Right lobe of liver (tissue), 6 donors: ENCODE measurements around the gene KIF12. TPM values are rescaled to one million over a fixed set of nuclear protein-coding genes. Genes with fewer than 3 reads are reported as not detected.
"Not testable (repeated sequence)": the region's sequence is repeated elsewhere in the genome, so short reads cannot be mapped to it uniquely, and the experiment has no call there.

ENCODE experiments used
- ATAC-seq, 4 donors: fragments of 200-7000 bp; cut with Tn5 transposase; one replicate each; pipeline ENCODE4 v1.9.1; 2020; ENCODE audit warnings: mild to moderate bottlenecking in 4 of 4, moderate library complexity in 4 of 4
- DNase-seq, 3 donors: peaks; one replicate each; pipeline ENCODE4 v3.0.0-alpha.2; 2020
- H3K27ac ChIP-seq, 3 donors: fragments of 200-600 bp; one replicate each; pipeline ENCODE4 v1.8.0; 2022
- H3K27me3 ChIP-seq, 2 donors: fragments of 200-600 bp; one replicate each; pipeline ENCODE4 v1.8.0; 2022
- H3K36me3 ChIP-seq, 4 donors: fragments of 200-600 bp; sonication (generic) in 1 of 4; one replicate each; pipeline versions ENCODE4 v1.5.1 to v1.8.0; 2017 to 2022; ENCODE audit warnings: control low read depth in 1 of 4
- H3K4me1 ChIP-seq, 4 donors: fragments of 200-600 bp; sonication (generic) in 1 of 4; one replicate each; pipeline versions ENCODE4 v1.5.1 to v1.8.0; 2017 to 2022; ENCODE audit warnings: control low read depth in 1 of 4
- H3K4me3 ChIP-seq, 3 donors: fragments of 200-600 bp; one replicate each; pipeline ENCODE4 v1.8.0; 2022
- H3K9me3 ChIP-seq, 4 donors: fragments of 200-600 bp; sonication (generic) in 1 of 4; one replicate each; pipeline versions ENCODE4 v1.5.1 to v1.8.0; 2017 to 2022; ENCODE audit warnings: control low read depth in 1 of 4
- POLR2A ChIP-seq: fragments of 450-650 bp; IDR thresholded peaks from one replicate; pipeline ENCODE4 v1.6.1; 2017; ENCODE audit warnings: antibody characterized with exemption, mild to moderate bottlenecking
- WGBS: methylation state at CpG from one replicate; pipeline ENCODE4 v1.1.6; 2018; ENCODE audit warnings: low coverage, low lambda C conversion rate; ENCODE audit not compliant: insufficient coverage; ENCODE audit errors: missing lambda C conversion rate; 5-methylcytosine and 5-hydroxymethylcytosine counted together
- intact Hi-C, 2 donors: fragments of 100-400 bp; cut with DNase I; formaldehyde crosslinking; loops; one replicate each; pipeline versions ENCODE4 v1.11.2 to v1.14.1; 2022
- total RNA-seq, 6 experiments: library from RNA; depleted of rRNA in 2 of 6; stranded (reverse); fragments of >200 nt in 2 of 6; fragmentation: NEBNext Ultra II Directional in 3 of 6; extraction: Animal tissue kit (Norgen Biotek cat#: 25700) in 3 of 6; gene quantifications; one replicate each; pipeline versions ENCODE4 v1.1.0 to v1.2.4, GENCODE V29; 2016 to 2023
- TF ChIP-seq, protein P1 (sequence below), 4 donors: fragments of 200-600 bp in 3 of 4; fragments of 450-650 bp in 1 of 4; IDR thresholded peaks; one replicate each; pipeline versions ENCODE4 v1.5.1 to v1.8.0; 2016 to 2022; ENCODE audit warnings: antibody characterized with exemption in 4 of 4, mild to moderate bottlenecking in 2 of 4
- donor health status: DM: no; HTN: yes; CAD: no.
- donor health status: DM: no; HTN: no; CAD: no.
- donor health status: DM: no; HTN: no; CAD: no.
- donor health status: DM: no; HTN: yes; CAD: no.
- donor health status: DM: no; HTN: yes; CAD: no.

Gene KIF12
- total RNA-seq, 6 experiments from 2014 or later = 3.1 to 24.3 (median 14.2) TPM

DNA sequence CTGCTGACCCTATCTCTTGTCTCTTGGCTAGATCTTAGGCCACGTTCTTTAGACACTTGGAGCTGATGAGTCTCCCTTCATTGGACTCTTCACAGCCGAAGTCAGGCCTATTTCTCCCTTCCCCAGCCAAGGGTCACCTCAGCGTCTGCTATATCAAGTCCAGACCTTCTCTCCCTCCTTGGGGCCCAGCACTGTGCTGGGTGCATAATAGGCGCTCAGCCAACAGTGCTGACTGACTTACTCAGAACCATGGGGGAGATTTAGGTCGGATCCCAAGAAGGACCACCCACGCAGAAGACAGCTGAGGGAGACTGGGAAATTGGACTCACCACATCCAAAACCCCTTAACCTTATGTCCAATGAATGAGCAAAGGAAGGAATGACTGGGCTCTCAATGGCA lies 15.4 kb downstream of the KIF12 start:
- DNase-seq (peak in 1 of 3 donors; percentile 39), ATAC-seq (no peak)
- Histone ChIP-seq H3K36me3 (no peaks in the 10 kb centered on the region), H3K27ac (no peak overlapping the region), H3K4me1 (peaks cover 0 to 36% (median 14%) of the 10 kb centered on the region in 4 donors), H3K27me3 (no peaks in the 10 kb centered on the region), H3K4me3 (no peak overlapping the region), H3K9me3 (no peaks in the 10 kb centered on the region)
- TF ChIP-seq, protein P1, sequence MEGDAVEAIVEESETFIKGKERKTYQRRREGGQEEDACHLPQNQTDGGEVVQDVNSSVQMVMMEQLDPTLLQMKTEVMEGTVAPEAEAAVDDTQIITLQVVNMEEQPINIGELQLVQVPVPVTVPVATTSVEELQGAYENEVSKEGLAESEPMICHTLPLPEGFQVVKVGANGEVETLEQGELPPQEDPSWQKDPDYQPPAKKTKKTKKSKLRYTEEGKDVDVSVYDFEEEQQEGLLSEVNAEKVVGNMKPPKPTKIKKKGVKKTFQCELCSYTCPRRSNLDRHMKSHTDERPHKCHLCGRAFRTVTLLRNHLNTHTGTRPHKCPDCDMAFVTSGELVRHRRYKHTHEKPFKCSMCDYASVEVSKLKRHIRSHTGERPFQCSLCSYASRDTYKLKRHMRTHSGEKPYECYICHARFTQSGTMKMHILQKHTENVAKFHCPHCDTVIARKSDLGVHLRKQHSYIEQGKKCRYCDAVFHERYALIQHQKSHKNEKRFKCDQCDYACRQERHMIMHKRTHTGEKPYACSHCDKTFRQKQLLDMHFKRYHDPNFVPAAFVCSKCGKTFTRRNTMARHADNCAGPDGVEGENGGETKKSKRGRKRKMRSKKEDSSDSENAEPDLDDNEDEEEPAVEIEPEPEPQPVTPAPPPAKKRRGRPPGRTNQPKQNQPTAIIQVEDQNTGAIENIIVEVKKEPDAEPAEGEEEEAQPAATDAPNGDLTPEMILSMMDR (IDR thresholded peaks at IDR 0.05) = no peak
- TF ChIP-seq POLR2A = no peak
- 92% methylated on average over 4 of the region's 6 CpGs for WGBS
- intact Hi-C loops = no loop called here

DNA sequence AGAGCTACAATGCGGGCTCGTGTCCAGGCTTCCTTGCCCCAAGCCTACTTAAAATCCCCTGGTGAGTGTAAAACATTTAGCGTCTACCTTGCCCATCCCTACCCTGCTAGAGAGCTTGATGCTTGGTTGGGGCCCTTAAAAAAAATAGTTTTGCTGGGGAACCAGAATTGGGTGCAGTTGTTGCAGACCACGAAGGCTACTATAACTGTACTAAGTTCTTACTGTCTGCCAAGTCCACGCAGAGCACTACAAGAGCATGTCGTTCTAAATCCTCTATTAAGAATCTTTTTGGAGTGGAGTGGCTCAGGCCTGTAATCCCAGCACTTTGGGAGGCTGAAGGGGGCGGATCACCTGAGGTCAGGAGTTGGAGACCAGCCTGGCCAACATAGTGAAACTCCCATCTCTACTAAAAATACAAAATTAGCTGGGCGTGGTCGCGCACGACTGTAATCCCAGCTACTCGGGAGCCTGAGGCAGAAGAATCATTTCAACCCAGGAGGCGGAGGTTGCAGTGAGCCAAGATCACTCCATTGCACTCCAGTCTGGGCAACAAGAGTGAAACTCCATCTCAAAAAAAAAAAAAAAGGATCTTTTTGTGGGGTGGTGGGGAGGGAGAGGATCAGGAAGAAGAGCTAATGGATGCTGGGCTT lies 16.2 kb downstream of the KIF12 start:
- ATAC-seq, H3K27me3 ChIP-seq, H3K36me3 ChIP-seq, DNase-seq, H3K9me3 ChIP-seq, intact Hi-C loops: not testable (repeated sequence)
- Histone ChIP-seq H3K4me3 (peak overlapping the region in 2 of 3 donors; percentile 38 to 43), H3K27ac (peak overlapping the region; percentile 21 to 88 (median 47)), H3K4me1 (peaks cover 0 to 39% (median 15%) of the 10 kb centered on the region in 4 donors)
- WGBS = 51% methylated on average over 10 of the region's 13 CpGs

DNA sequence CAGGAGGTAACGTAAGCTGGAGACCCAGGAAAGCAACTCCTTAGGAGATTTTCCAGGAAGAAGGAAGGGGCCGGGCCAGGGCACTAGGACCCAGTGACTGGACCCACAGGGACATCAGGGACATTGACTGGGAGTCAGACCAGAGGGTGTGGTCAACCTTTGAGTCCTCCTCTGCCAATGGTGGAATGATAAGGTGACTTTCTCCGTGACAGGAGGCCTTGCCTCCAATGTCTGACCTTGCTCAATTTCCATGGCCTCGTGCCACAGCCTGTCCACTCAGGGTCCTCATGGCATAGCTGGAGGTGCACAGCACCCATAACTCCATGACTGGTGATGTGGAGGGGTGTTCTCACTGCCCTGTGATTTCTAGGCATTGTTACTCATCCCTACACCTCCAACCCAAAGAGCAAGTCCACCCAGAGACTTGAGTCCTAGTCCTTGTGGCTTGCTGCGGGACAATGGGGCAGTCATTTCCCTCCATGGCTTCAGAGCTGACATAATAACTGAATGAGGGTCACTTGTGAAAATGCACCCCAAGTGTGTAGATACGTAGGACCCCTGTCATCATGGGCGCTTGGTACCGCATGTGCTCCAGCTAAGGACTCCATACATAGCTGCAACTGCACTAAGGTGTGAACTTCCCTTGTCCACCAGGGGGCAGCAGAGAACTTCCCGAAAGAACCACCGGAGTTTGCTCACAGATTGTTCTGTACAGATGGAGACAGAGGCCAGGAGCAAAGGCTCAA lies 16.9 kb downstream of the KIF12 start:
- Histone ChIP-seq H3K4me3 (peak overlapping the region in 2 of 3 donors; percentile 38 to 43), H3K4me1 (peaks cover 0 to 39% (median 15%) of the 10 kb centered on the region in 4 donors), H3K36me3 (no peaks in the 10 kb centered on the region), H3K9me3 (no peaks in the 10 kb centered on the region), H3K27ac (peak overlapping the region; percentile 47 to 88 (median 72)), H3K27me3 (no peaks in the 10 kb centered on the region)
- ATAC-seq = peak; percentile 65 to 76 (median 68)
- peak; percentile 82 to 95 (median 88) for DNase-seq
- TF ChIP-seq POLR2A = peak; percentile 44
- TF ChIP-seq, protein P1 (IDR thresholded peaks at IDR 0.05) = peak; percentile 92 to 97 (median 94)
- intact Hi-C loops = no loop called here
- WGBS = 40% methylated on average over 1 of the region's 10 CpGs

DNA sequence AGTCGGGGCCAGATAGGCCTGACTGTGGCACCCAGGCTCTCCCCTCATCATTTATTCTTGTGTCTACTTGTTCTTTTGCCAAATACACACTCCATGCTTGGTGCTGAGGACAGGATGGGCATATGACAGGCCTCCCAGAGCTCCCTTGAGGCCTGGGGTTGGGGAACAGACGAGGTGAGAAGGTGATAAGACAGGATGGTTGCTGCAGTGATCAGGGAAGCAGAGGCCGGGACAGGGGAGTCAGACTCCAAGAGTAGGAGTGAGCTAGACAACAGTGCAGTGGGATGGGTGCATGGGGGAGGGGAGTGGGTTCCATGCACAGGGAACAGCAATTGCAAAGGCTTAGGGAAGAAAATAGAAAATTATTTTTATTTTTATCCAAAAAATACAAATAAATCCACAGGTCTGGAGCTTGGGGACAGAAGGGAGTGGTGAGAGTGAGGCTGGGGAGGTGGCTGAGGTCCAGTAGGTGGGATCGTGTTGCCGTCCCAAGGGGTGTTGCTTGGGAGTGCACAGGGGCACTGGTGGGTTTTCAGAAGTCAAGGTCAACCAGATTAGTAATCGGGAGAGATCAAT lies 17.6 kb downstream of the KIF12 start:
- H3K4me3 ChIP-seq = peak overlapping the region in 2 of 3 donors; percentile 38 to 43
- DNase-seq (no peak), ATAC-seq (peak; percentile 10 to 25 (median 19))
- peaks cover 0 to 3% (median under 1%) of the 10 kb centered on the region in 4 donors for H3K36me3 ChIP-seq
- no peaks in the 10 kb centered on the region for H3K27me3 ChIP-seq
- H3K9me3 ChIP-seq = no peaks in the 10 kb centered on the region
- peaks cover 0 to 39% (median 15%) of the 10 kb centered on the region in 4 donors for H3K4me1 ChIP-seq
- intact Hi-C loops = no loop called here
- WGBS = 29% methylated on average over 5 of the region's 6 CpGs
- peak overlapping the region; percentile 40 to 88 (median 72) for H3K27ac ChIP-seq
- TF ChIP-seq, protein P1 (IDR thresholded peaks at IDR 0.05) = no peak
- TF ChIP-seq POLR2A = no peak
